H1 (cell line): ENCODE results near the gene TEX2.

Source experiments
- CHD2 ChIP-seq: IDR thresholded peaks from 2 replicates; pipeline ENCODE4 v1.6.1; 2012; ENCODE audit warnings: low read length, improper control_type of control experiment
- CTCF ChIP-seq, 3 experiments: IDR thresholded peaks; 1 replicate in 2 of 3; 2 replicates in 1 of 3; pipeline versions ENCODE4 v1.5.1 to v1.6.1; 2011; ENCODE audit warnings: low read length in 3 of 3, mild to moderate bottlenecking in 3 of 3, inconsistent platforms in 2 of 3, low read depth in 1 of 3, moderate library complexity in 1 of 3; ENCODE audit not compliant: insufficient read depth in 1 of 3; ENCODE audit errors: control extremely low read depth in 1 of 3
- GTF2F1 ChIP-seq: IDR thresholded peaks from 2 replicates; pipeline ENCODE4 v1.6.1; 2012; ENCODE audit warnings: low read depth, low read length, improper control_type of control experiment, borderline replicate concordance
- POLR2A ChIP-seq, 2 experiments: IDR thresholded peaks; 1 replicate in 1 of 2; 2 replicates in 1 of 2; pipeline ENCODE4 v1.6.1; 2011; ENCODE audit warnings: low read depth in 2 of 2, low read length in 2 of 2, mild to moderate bottlenecking in 2 of 2; ENCODE audit errors: control extremely low read depth in 1 of 2
- SP2 ChIP-seq: IDR thresholded peaks from 2 replicates; pipeline ENCODE4 v1.6.1; 2012; ENCODE audit warnings: mild to moderate bottlenecking, low read length, inconsistent platforms
- TEAD4 ChIP-seq: IDR thresholded peaks from 2 replicates; pipeline ENCODE4 v1.6.1; 2012; ENCODE audit warnings: low read depth, low read length, inconsistent platforms, mixed read lengths

GRCh38 chr17:64149196-64149595, 113.9 kb downstream of the TEX2 start:
- TF ChIP-seq CTCF (IDR thresholded peaks at IDR 0.05; ENCODE audit: control extremely low read depth in 1 of 3, insufficient read depth in 1 of 3, low read depth in 1 of 3, low read length in 3 of 3) (no peak), POLR2A (IDR thresholded peaks at IDR 0.05; ENCODE audit: control extremely low read depth in 1 of 2, low read depth in 2 of 2, low read length in 2 of 2) (no peak), TEAD4 (no peak), GTF2F1 (no peak), CHD2 (no peak), SP2 (no peak)
